Measurements from ENCODE around the gene ADGRA1.

The ADGRA1 gene, protein sequence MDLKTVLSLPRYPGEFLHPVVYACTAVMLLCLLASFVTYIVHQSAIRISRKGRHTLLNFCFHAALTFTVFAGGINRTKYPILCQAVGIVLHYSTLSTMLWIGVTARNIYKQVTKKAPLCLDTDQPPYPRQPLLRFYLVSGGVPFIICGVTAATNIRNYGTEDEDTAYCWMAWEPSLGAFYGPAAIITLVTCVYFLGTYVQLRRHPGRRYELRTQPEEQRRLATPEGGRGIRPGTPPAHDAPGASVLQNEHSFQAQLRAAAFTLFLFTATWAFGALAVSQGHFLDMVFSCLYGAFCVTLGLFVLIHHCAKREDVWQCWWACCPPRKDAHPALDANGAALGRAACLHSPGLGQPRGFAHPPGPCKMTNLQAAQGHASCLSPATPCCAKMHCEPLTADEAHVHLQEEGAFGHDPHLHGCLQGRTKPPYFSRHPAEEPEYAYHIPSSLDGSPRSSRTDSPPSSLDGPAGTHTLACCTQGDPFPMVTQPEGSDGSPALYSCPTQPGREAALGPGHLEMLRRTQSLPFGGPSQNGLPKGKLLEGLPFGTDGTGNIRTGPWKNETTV

GRCh38 chr10:133087679-133088178, at the start of gene ADGRA1:
TSS of gene ADGRA1 (plus strand) at chr10:133087924. CDS start at chr10:133088910, 986 bp downstream.
- Histone ChIP-seq H3K27ac (ENCODE audit: low read length) (no peak within 1 kb of the TSS), H2AFZ (ENCODE audit: low read depth, low read length) (no peak within 1 kb of the TSS), H3K27me3 (ENCODE audit: low read depth, low read length) (no peaks in the 10 kb centered on the region), H4K20me1 (ENCODE audit: insufficient read depth, low read length) (no peaks in the 10 kb centered on the region), H3K9me3 (ENCODE audit: insufficient read depth, low read length) (no peaks in the 10 kb centered on the region), H3K4me1 (ENCODE audit: low read length) (no peaks in the 10 kb centered on the region), H3K36me3 (replicated peaks; ENCODE audit: low read depth, low read length) (no peaks in the 10 kb centered on the region), H3K9ac (ENCODE audit: low read length) (no peak within 1 kb of the TSS), H3K4me2 (ENCODE audit: low read length) (no peak within 1 kb of the TSS), H3K4me3 (ENCODE audit: low read length) (no peak within 1 kb of the TSS), H3K79me2 (ENCODE audit: low read length) (no peaks in the 10 kb centered on the region)
- TF ChIP-seq EZH2phosphoT487 (IDR thresholded peaks at IDR 0.05; ENCODE audit: low read depth) = no peak
- TF ChIP-seq, protein P1, sequence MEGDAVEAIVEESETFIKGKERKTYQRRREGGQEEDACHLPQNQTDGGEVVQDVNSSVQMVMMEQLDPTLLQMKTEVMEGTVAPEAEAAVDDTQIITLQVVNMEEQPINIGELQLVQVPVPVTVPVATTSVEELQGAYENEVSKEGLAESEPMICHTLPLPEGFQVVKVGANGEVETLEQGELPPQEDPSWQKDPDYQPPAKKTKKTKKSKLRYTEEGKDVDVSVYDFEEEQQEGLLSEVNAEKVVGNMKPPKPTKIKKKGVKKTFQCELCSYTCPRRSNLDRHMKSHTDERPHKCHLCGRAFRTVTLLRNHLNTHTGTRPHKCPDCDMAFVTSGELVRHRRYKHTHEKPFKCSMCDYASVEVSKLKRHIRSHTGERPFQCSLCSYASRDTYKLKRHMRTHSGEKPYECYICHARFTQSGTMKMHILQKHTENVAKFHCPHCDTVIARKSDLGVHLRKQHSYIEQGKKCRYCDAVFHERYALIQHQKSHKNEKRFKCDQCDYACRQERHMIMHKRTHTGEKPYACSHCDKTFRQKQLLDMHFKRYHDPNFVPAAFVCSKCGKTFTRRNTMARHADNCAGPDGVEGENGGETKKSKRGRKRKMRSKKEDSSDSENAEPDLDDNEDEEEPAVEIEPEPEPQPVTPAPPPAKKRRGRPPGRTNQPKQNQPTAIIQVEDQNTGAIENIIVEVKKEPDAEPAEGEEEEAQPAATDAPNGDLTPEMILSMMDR (IDR thresholded peaks at IDR 0.05; ENCODE audit: low read depth, low read length) = no peak

DNA sequence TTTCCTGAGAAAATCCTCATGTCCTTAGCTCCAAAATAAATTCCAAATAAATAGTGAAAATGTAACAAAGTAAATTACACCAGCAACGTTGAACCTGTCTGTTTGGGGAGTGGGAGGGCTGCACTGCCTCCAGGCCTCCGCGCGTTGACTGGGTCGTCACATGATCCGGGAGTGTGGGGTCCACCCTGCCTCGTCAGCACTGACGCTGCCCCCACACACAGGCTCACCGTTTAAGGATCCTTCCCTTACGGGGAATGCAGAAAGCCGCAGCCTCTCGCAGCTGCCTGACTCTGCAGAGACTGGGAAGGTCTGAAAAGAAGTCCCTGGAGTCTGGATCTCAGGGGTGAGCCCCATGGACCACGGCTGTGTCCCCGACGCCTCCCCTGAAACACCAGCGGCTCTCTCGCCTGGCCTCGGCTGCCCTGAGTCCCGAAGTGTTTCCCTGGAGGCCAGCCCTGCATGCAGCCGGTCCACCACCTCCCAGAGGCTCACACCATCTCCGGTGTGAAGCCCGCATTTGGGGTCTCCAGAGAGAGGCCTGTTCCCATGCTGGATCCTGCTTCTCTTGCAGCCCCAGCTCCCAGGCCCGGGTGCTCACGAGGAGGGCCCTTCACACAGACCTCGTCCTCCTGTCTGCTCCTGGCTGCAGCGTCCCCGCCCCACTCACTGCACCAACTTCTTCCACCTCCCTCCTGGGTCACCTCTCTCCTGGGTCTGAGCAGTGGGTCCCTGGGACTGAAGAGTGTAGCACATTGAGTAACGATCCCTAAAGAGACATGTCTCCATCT, 49.5 kb upstream of the ADGRA1 start:
- H3K27ac ChIP-seq (ENCODE audit: low read length) = no peak overlapping the region
- H3K4me3 ChIP-seq (ENCODE audit: low read length) = no peak overlapping the region
- H3K9ac ChIP-seq (ENCODE audit: low read length) = no peak overlapping the region
- no peaks in the 10 kb centered on the region for H3K36me3 ChIP-seq (replicated peaks; ENCODE audit: low read depth, low read length)
- no peak overlapping the region for H3K4me2 ChIP-seq (ENCODE audit: low read length)
- H3K27me3 ChIP-seq (ENCODE audit: low read depth, low read length) = no peaks in the 10 kb centered on the region
- no peak overlapping the region for H2AFZ ChIP-seq (ENCODE audit: low read depth, low read length)
- H3K79me2 ChIP-seq (ENCODE audit: low read length) = no peaks in the 10 kb centered on the region
- H3K4me1 ChIP-seq (ENCODE audit: low read length) = no peaks in the 10 kb centered on the region
- H4K20me1 ChIP-seq (ENCODE audit: insufficient read depth, low read length) = no peaks in the 10 kb centered on the region
- H3K9me3 ChIP-seq (ENCODE audit: insufficient read depth, low read length) = no peaks in the 10 kb centered on the region
- TF ChIP-seq EZH2phosphoT487 (IDR thresholded peaks at IDR 0.05; ENCODE audit: low read depth) = no peak
- TF ChIP-seq, protein P1 (IDR thresholded peaks at IDR 0.05; ENCODE audit: low read depth, low read length) = no peak

DNA sequence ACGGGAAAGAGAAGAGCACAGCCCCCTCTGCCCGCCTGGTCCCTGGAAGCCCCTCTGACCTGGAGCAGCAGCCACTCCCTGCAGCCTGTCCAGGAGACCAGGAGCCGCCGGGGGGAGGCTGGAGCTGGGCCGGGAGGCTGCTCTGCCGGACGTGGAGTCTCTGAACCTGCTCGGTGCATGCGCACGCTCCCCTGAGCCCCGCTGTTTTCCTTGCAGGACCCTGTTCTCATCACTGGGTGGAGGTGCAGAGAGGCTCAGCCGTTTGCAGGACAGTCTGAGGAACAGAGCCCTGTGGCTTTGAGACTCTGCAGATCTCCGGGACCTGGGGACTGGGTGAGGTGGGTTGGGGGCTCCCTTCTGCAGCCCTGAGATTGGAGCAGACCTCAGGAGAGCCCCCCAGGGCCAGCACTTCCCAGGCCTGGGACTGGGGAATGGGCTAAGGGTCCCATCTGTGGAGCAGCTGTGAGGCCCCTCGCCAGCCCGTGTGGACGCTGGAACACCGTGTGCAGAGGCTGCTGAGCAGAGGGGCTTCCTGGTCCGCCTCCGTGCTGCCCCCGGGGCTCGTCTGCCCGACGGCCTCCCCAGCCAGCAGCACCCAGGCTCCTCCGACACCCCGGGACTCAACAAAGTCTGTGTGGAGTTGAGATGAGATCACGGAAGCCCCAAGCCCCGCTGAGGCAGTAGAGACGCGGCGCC, 48.5 kb upstream of the ADGRA1 start:
- TF ChIP-seq EZH2phosphoT487 (IDR thresholded peaks at IDR 0.05; ENCODE audit: low read depth) = no peak
- Histone ChIP-seq H3K27ac (ENCODE audit: low read length) (no peak overlapping the region), H3K4me2 (ENCODE audit: low read length) (no peak overlapping the region), H3K4me3 (ENCODE audit: low read length) (no peak overlapping the region), H3K36me3 (replicated peaks; ENCODE audit: low read depth, low read length) (no peaks in the 10 kb centered on the region), H2AFZ (ENCODE audit: low read depth, low read length) (no peak overlapping the region), H3K9me3 (ENCODE audit: insufficient read depth, low read length) (no peaks in the 10 kb centered on the region), H3K79me2 (ENCODE audit: low read length) (no peaks in the 10 kb centered on the region), H3K4me1 (ENCODE audit: low read length) (no peaks in the 10 kb centered on the region), H3K9ac (ENCODE audit: low read length) (no peak overlapping the region), H3K27me3 (ENCODE audit: low read depth, low read length) (no peaks in the 10 kb centered on the region), H4K20me1 (ENCODE audit: insufficient read depth, low read length) (no peaks in the 10 kb centered on the region)

DNA sequence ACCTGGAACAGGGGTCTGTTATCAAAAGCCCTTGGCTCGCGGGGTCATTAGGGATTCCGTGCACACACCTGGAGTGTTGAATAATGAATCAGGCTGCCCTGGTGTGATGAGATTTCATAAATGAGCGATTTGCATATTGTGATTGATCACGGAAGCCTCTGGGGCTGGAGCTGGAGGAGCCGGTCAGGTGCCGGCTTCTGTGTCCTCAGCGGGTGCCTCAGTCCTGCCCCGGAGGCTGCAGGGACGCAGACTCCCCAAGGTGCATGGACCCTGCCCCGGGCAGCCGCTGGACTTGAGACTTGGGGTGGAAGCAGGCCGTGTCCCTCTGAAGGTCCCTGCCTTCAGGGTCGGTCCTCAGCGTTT, 47.9 kb upstream of the ADGRA1 start:
- H3K27ac ChIP-seq (ENCODE audit: low read length) = no peak overlapping the region
- no peaks in the 10 kb centered on the region for H3K27me3 ChIP-seq (ENCODE audit: low read depth, low read length)
- no peaks in the 10 kb centered on the region for H3K79me2 ChIP-seq (ENCODE audit: low read length)
- H3K36me3 ChIP-seq (replicated peaks; ENCODE audit: low read depth, low read length) = no peaks in the 10 kb centered on the region
- no peak overlapping the region for H3K4me2 ChIP-seq (ENCODE audit: low read length)
- no peaks in the 10 kb centered on the region for H4K20me1 ChIP-seq (ENCODE audit: insufficient read depth, low read length)
- H3K9me3 ChIP-seq (ENCODE audit: insufficient read depth, low read length) = no peaks in the 10 kb centered on the region
- no peak overlapping the region for H2AFZ ChIP-seq (ENCODE audit: low read depth, low read length)
- no peak overlapping the region for H3K9ac ChIP-seq (ENCODE audit: low read length)
- H3K4me1 ChIP-seq (ENCODE audit: low read length) = no peaks in the 10 kb centered on the region
- no peak for TF ChIP-seq EZH2phosphoT487 (IDR thresholded peaks at IDR 0.05; ENCODE audit: low read depth)
- TF ChIP-seq, protein P1 (IDR thresholded peaks at IDR 0.05; ENCODE audit: low read depth, low read length) = no peak
- H3K4me3 ChIP-seq (ENCODE audit: low read length) = no peak overlapping the region
